Mononuclear cell (primary cell): ENCODE results near the gene ASB5. TPM values are rescaled to one million over a fixed set of nuclear protein-coding genes. Genes with fewer than 3 reads are reported as not detected.

ENCODE experiments used
- H3K27me3 ChIP-seq: 2 replicates; pipeline ENCODE4 v1.6.0; 2011; ENCODE audit warnings: low read length, control low read depth; ENCODE audit not compliant: insufficient read depth
- H3K4me1 ChIP-seq: 2 replicates; pipeline ENCODE4 v1.5.1; 2011; ENCODE audit warnings: mild to moderate bottlenecking, low read length, control low read depth; ENCODE audit not compliant: insufficient read depth
- H3K4me3 ChIP-seq: 2 replicates; pipeline ENCODE4 v1.5.1; 2011; ENCODE audit warnings: mild to moderate bottlenecking, low read length, moderate library complexity
- H3K9me3 ChIP-seq: 2 replicates; pipeline ENCODE4 v1.5.1; 2011; ENCODE audit warnings: low read depth, mild to moderate bottlenecking, control low read depth, low read length
- total RNA-seq: library from RNA; depleted of rRNA; stranded (reverse); fragments of >200 nt; gene quantifications from one replicate; pipeline ENCODE4 v1.2.3, GENCODE V29; 2012

ASB5 gene
- total RNA-seq, 1 donor: not detected

GRCh38 chr4:176262243-176262642 is 6.8 kb downstream of the ASB5 start:
- Histone ChIP-seq H3K4me3 (no peak overlapping the region), H3K9me3 (no peaks in the 10 kb centered on the region), H3K27me3 (no peaks in the 10 kb centered on the region), H3K4me1 (no peaks in the 10 kb centered on the region)

DNA sequence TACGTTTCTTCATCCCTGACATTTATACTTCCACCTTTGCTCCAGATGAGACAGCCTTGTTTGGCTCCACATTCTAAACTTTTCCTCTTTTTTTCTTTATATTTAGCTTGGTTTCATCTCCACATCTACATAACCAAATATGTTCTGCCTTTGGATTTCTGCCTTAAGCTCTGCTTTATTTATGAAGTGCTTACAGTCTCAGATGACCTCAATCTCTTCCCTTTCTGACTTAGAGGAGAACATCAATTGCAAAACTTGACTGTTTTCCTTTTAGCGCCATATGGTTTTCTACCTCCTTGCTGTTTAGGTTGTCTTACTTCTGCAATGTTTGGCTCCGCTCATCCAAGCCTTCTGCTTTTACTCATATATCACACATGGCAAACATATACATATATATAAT is 7.5 kb downstream of the ASB5 start:
- H3K4me3 ChIP-seq: no peak overlapping the region
- no peaks in the 10 kb centered on the region for H3K4me1 ChIP-seq
- no peaks in the 10 kb centered on the region for H3K9me3 ChIP-seq
- peaks cover under 1% of the 10 kb centered on the region for H3K27me3 ChIP-seq

- Histone ChIP-seq H3K4me1 (no peaks in the 10 kb centered on the region), H3K9me3 (no peaks in the 10 kb centered on the region), H3K27me3 (peaks cover 2% of the 10 kb centered on the region)
Measured at GRCh38 chr4:176261018-176261417, 8.0 kb downstream of the ASB5 start.

GRCh38 chr4:176259330-176260090 is 9.5 kb downstream of the ASB5 start:
- H3K9me3 ChIP-seq: no peaks in the 10 kb centered on the region
- H3K4me3 ChIP-seq: no peak overlapping the region
- peaks cover 2% of the 10 kb centered on the region for H3K27me3 ChIP-seq
- no peaks in the 10 kb centered on the region for H3K4me1 ChIP-seq

More at GRCh38 chr4:176261018-176261417, 8.0 kb downstream of the ASB5 start:
- no peak overlapping the region for H3K4me3 ChIP-seq

GRCh38 chr4:176258135-176258534 is 10.9 kb downstream of the ASB5 start:
- no peaks in the 10 kb centered on the region for H3K4me1 ChIP-seq
- peaks cover 2% of the 10 kb centered on the region for H3K27me3 ChIP-seq
- H3K9me3 ChIP-seq: no peaks in the 10 kb centered on the region
- H3K4me3 ChIP-seq: no peak overlapping the region

DNA sequence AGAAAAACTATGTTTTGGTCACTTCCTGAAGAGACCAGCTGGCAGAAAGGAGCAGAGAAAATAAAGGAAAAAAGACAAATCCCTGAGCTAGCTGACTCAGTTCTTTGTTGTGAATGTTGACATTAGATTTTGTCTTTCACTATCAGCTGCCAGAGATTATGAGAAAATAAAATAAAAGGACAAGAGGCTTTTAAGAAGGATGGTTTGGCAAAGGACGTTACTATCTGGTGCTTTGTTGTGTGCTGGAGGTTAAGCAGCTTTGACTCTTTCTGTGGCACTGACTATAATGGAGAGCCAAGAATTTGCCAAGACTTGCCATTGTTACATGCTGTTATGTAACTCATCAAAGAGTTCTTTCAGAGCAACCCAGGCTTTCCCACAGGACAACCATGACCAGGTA is 12.1 kb downstream of the ASB5 start:
- Histone ChIP-seq H3K27me3 (peaks cover 2% of the 10 kb centered on the region), H3K4me1 (no peaks in the 10 kb centered on the region), H3K9me3 (no peaks in the 10 kb centered on the region), H3K4me3 (no peak overlapping the region)

DNA sequence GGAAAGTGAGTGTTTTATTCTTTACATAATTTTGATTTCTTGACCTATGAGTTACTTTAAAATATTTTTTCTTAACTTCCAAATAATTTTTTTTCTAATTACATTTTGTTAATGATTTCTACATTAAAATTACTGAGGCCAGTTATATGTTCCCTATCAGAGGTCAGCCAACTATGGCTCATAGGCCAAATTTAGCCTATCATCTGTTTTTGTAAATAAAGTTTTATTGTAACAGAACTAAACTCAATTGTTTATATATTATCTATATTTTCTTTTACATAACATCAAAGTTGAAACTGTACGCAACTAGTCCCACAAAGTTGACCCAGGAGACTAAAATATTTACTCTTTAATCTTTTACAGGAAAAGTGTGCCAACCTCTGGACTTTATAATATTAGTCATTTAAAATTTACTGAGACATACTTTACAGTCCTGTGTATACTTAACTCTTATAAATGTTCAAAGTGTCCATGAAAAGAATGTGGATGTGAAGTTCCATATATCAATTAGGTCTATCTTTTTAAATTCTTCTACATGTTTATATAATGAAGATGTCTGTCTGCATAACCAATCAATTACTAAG is 26.2 kb downstream of the ASB5 start:
- no peak overlapping the region for H3K4me3 ChIP-seq
- H3K27me3 ChIP-seq: no peaks in the 10 kb centered on the region
- H3K4me1 ChIP-seq: no peaks in the 10 kb centered on the region

DNA sequence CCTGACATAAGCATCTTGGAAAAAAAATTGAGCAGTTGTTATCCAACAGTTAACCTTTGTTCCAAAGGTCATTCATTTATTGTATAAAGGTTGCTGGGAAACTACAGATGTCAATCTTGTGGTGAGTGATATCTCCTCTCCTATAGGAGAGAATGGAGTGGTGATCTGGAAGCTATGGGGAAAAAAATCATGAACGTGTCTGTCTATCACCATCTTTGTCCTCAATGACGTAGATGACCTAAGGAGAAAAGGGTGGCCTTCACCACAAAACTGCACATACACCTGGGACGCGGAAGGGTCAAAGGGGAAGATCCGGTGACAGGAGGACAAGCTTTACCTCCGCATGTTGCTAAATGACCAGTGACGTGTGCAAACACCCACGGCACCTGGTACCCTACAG is 27.3 kb downstream of the ASB5 start:
- Histone ChIP-seq H3K4me1 (no peaks in the 10 kb centered on the region), H3K9me3 (no peaks in the 10 kb centered on the region), H3K27me3 (no peaks in the 10 kb centered on the region), H3K4me3 (no peak overlapping the region)

More for the DNA sequence above, 26.2 kb downstream of the ASB5 start:
- H3K9me3 ChIP-seq: no peaks in the 10 kb centered on the region

GRCh38 chr4:176238826-176239225 is 30.2 kb downstream of the ASB5 start:
- Histone ChIP-seq H3K9me3 (no peaks in the 10 kb centered on the region), H3K4me1 (no peaks in the 10 kb centered on the region), H3K4me3 (no peak overlapping the region), H3K27me3 (no peaks in the 10 kb centered on the region)

DNA sequence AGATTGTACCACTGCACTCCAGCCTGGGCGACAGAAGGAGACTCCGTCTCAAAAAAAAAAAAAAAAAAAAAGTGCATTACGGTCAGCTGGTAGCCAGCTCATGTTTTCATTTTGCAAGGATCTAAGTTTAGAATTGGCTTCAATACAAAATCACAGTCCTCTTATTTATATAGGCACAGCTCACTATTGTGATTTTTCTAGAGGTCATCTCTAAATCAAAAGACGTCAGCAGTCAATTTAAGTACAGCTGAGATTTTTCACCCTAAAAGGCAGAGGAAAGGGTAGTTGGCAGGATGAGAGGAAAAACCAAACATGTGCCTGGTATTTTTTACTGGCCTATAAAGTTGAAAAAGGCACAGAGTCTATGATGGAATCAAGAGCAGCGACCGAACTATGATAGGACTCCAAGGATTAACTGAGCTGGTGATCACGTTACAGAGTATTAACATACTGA is 30.8 kb downstream of the ASB5 start:
- no peaks in the 10 kb centered on the region for H3K9me3 ChIP-seq
- H3K4me1 ChIP-seq: no peaks in the 10 kb centered on the region
- H3K27me3 ChIP-seq: no peaks in the 10 kb centered on the region
- H3K4me3 ChIP-seq: no peak overlapping the region

DNA sequence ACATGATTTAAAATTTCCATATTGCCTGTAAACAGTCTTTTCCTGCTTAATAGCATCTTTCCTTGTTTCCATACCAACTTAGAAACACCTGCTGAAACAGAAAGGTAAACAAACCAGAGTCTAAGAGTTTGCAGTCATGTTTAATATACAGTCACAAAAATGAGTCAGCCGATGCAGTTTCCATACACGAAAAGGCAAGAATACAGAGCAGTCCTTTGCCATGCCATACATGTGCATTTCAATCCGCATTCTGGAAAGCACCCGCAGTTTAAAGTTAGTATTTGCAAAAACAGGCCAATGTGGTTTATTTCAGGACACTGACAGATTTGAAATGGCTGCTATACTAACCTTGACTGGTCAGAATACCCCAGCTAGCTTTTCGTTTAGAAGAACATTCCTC is 32.1 kb downstream of the ASB5 start:
- Histone ChIP-seq H3K4me1 (no peaks in the 10 kb centered on the region), H3K27me3 (no peaks in the 10 kb centered on the region), H3K9me3 (no peaks in the 10 kb centered on the region), H3K4me3 (no peak overlapping the region)

DNA sequence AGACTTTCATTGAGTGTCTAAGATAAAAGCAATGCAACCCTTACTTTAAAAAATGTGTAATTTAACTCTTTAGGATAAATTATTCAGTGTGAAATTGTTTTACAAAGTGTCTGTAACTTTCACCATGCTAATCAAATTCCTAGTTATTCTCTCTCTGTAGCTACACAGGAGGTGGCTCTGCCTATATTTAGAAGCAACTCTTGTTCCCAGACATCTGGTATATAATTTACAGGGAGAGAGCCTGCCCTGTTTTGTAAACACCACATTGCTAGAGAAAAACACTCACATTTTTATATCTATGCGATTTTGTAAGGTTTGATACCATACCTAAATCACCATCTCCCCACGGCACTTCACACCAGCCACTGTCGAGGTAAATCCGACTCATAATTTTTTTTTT is 38.2 kb downstream of the ASB5 start:
- H3K9me3 ChIP-seq: no peaks in the 10 kb centered on the region
- H3K4me1 ChIP-seq: no peaks in the 10 kb centered on the region
- H3K27me3 ChIP-seq: peaks cover 3% of the 10 kb centered on the region
- no peak overlapping the region for H3K4me3 ChIP-seq

DNA sequence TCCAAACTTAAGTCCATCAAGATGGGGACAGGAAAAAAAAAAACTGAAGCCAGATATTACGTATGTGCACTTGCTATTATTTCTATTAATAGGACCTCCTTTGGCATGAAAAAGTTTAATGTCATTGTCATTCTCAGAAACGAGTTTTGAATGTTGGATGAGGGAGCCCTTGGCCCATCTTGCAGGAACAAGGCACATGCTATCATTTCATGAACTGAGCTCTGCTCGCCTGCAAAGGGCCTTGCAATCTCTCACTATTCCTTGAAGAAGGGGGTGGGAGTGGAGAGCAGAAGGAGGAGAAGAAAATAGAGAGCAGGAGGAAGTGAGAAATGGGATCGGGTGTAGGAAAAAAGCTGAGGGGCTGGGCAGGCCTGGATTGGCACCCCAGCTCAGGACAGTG is 39.4 kb downstream of the ASB5 start:
- Histone ChIP-seq H3K27me3 (peaks cover 3% of the 10 kb centered on the region), H3K4me1 (no peaks in the 10 kb centered on the region), H3K9me3 (no peaks in the 10 kb centered on the region), H3K4me3 (no peak overlapping the region)

DNA sequence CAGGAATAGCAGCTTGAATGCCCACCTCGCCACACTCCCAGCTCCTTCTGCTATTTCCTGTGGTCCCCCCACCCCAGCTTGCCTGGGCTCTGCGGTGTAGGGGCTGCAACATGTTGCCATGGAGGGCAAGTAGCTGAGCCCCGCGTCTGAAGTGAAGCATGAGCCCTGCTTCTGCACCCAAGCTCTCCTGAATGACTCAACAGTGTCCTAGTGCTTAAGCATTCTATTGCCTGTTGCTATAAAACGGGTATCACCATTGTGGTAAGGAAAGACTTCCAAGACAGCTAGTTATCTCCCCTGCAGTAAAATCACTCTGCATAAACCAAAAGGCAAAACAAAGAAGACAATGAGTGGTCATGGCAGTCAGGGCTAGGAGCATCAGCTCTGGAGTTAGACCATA is 42.3 kb downstream of the ASB5 start:
- Histone ChIP-seq H3K4me1 (no peaks in the 10 kb centered on the region), H3K27me3 (peaks cover 3% of the 10 kb centered on the region), H3K9me3 (no peaks in the 10 kb centered on the region), H3K4me3 (no peak overlapping the region)

DNA sequence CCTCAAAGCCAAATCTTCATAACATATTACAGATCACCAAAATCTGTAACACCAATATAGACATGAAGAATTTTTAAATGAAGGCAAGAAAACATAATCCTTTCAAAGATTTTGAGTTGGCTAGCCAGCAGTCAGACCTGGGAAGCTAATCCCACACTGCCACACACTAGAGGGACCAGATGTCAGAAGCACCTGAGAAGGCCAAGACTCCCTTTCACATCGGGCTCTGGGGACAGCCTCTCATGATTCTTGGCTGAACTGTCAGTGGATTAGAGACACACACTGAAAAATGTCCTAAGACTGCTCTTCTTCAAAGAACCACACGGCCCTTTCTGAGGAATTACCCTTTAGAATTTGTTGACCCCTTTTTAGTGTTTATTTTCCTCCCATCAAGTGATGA is 45.5 kb downstream of the ASB5 start:
- Histone ChIP-seq H3K9me3 (no peaks in the 10 kb centered on the region), H3K27me3 (no peaks in the 10 kb centered on the region), H3K4me1 (no peaks in the 10 kb centered on the region), H3K4me3 (no peak overlapping the region)

DNA sequence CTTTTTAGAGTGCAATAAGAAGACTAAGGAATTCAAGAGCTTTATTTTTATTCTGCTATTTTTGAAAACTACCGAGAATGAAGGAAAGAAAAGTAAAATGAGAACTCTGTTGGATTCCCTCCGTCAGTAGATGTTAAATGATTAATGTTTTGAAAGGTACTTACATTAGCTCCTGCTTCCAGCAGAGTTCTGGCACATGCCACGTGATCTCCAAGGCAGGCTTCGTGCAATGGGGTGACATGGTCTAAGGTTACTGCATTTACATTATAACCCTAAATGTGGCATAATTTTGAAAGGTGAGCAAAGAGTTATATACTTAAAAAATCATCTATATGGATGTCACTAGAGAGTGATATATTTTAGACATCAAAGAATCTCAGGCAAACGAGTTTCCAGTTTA is 46.9 kb downstream of the ASB5 start:
- no peaks in the 10 kb centered on the region for H3K4me1 ChIP-seq
- H3K9me3 ChIP-seq: no peaks in the 10 kb centered on the region
- H3K4me3 ChIP-seq: no peak overlapping the region
- H3K27me3 ChIP-seq: no peaks in the 10 kb centered on the region
